ENCODE measurements around the gene HNRNPH3.

The HNRNPH3 gene

GRCh38 chr10:68362590-68362989 lies 30.7 kb downstream of the HNRNPH3 start:
- DNase-seq (ENCODE audit: insufficient read length), result no peak
- no peak for TF ChIP-seq TAF1 (IDR thresholded peaks at IDR 0.05; ENCODE audit: borderline replicate concordance, low read depth, low read length)
- TF ChIP-seq POLR2AphosphoS5 (IDR thresholded peaks at IDR 0.05; ENCODE audit: low read depth, low read length), result no peak
- TF ChIP-seq POLR2A (IDR thresholded peaks at IDR 0.05; ENCODE audit: low read depth, low read length), result no peak
- peak; percentile 83 for FAIRE-seq

GRCh38 chr10:68364101-68364886 lies 32.4 kb downstream of the HNRNPH3 start:
- FAIRE-seq, result no peak
- DNase-seq (ENCODE audit: insufficient read length), result no peak
- no peak for TF ChIP-seq TAF1 (IDR thresholded peaks at IDR 0.05; ENCODE audit: borderline replicate concordance, low read depth, low read length)
- TF ChIP-seq POLR2A (IDR thresholded peaks at IDR 0.05; ENCODE audit: low read depth, low read length), result no peak
- TF ChIP-seq POLR2AphosphoS5 (IDR thresholded peaks at IDR 0.05; ENCODE audit: low read depth, low read length), result no peak

GRCh38 chr10:68365611-68366010 lies 33.7 kb downstream of the HNRNPH3 start:
- DNase-seq (ENCODE audit: insufficient read length) (no peak), FAIRE-seq (peak; percentile 56)
- TF ChIP-seq TAF1 (IDR thresholded peaks at IDR 0.05; ENCODE audit: borderline replicate concordance, low read depth, low read length), result no peak
- TF ChIP-seq POLR2AphosphoS5 (IDR thresholded peaks at IDR 0.05; ENCODE audit: low read depth, low read length), result no peak
- TF ChIP-seq POLR2A (IDR thresholded peaks at IDR 0.05; ENCODE audit: low read depth, low read length), result no peak

GRCh38 chr10:68366600-68366999 lies 34.7 kb downstream of the HNRNPH3 start:
- no peak for FAIRE-seq
- no peak for TF ChIP-seq POLR2AphosphoS5 (IDR thresholded peaks at IDR 0.05; ENCODE audit: low read depth, low read length)
- TF ChIP-seq POLR2A (IDR thresholded peaks at IDR 0.05; ENCODE audit: low read depth, low read length), result no peak
- TF ChIP-seq TAF1 (IDR thresholded peaks at IDR 0.05; ENCODE audit: borderline replicate concordance, low read depth, low read length), result no peak

GRCh38 chr10:68367121-68367520 lies 35.3 kb downstream of the HNRNPH3 start:
- no peak for DNase-seq (ENCODE audit: insufficient read length)
- no peak for FAIRE-seq
- TF ChIP-seq TAF1 (IDR thresholded peaks at IDR 0.05; ENCODE audit: borderline replicate concordance, low read depth, low read length) (no peak), POLR2A (IDR thresholded peaks at IDR 0.05; ENCODE audit: low read depth, low read length) (no peak), POLR2AphosphoS5 (IDR thresholded peaks at IDR 0.05; ENCODE audit: low read depth, low read length) (no peak)

More at GRCh38 chr10:68366600-68366999, 34.7 kb downstream of the HNRNPH3 start:
- DNase-seq (ENCODE audit: insufficient read length), result no peak

GRCh38 chr10:68371604-68372003 lies 39.7 kb downstream of the HNRNPH3 start:
- TF ChIP-seq POLR2A (IDR thresholded peaks at IDR 0.05; ENCODE audit: low read depth, low read length) (no peak), POLR2AphosphoS5 (IDR thresholded peaks at IDR 0.05; ENCODE audit: low read depth, low read length) (no peak), TAF1 (IDR thresholded peaks at IDR 0.05; ENCODE audit: borderline replicate concordance, low read depth, low read length) (no peak)
- FAIRE-seq (no peak), DNase-seq (ENCODE audit: insufficient read length) (no peak)

GRCh38 chr10:68385740-68386139 lies 53.9 kb downstream of the HNRNPH3 start:
- FAIRE-seq (no peak), DNase-seq (ENCODE audit: insufficient read length) (no peak)
- no peak for TF ChIP-seq POLR2AphosphoS5 (IDR thresholded peaks at IDR 0.05; ENCODE audit: low read depth, low read length)
- TF ChIP-seq TAF1 (IDR thresholded peaks at IDR 0.05; ENCODE audit: borderline replicate concordance, low read depth, low read length), result no peak
- TF ChIP-seq POLR2A (IDR thresholded peaks at IDR 0.05; ENCODE audit: low read depth, low read length), result no peak
